Measurements from ENCODE around the gene RAD50.

- TF ChIP-seq CTCF (IDR thresholded peaks at IDR 0.05) (no peak), POLR2A (IDR thresholded peaks at IDR 0.05) (no peak)
Measured at GRCh38 chr5:132644177-132644576, 87.4 kb downstream of the RAD50 start.
